ENCODE measurements around the gene MEIKIN. TPM values are rescaled to one million over a fixed set of nuclear protein-coding genes. Genes with fewer than 3 reads are reported as not detected.

The MEIKIN gene
- total and polyA plus RNA-seq, 2 donors (not counting 3 experiments of a cell fraction or from before 2014, with no cell fraction given), result not detected

DNA sequence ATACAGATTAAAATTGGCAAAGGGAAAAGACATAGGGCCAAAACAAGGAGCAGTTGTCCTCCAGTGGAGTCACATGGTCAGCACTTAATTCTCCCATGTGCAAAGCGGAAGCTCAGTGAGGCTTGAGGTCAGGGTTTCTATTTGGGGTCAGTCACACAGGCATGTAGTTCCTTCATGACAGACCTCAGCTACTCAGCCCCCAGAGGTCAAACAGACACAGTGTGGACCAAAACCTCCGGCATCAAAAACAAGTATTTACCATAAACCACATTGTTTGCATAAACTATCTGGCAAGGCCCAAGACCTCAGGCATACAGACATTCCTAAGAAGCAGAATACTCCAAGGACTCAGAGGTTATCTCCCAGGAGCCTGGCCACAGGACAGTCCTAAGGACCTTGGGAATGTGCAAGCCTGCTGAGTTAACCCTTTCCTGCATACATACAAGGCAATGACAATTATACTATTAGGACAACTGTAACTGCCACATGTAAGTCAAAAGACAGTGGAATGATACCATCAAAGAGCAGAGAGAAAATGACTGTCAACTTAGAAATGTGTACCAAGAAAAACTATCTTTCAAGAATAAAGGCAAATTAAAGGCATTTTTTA, 120.0 kb downstream of the MEIKIN start:
- dilution Hi-C loops (cut with MboI; ENCODE audit: extremely low pct_ligation_motif_present, low sequenced_read_pairs) (no loop called here), intact Hi-C loops (cut with micrococcal nuclease) (no loop called here)
- no peaks in the 10 kb centered on the region for H3K79me2 ChIP-seq (ENCODE audit: control insufficient read depth, insufficient read depth, low read length)
- no TSS peak for BruUV-seq (replicated peaks)
- CTCF ChIA-PET, result no interaction called here
- no peak overlapping the region for H2AFZ ChIP-seq (ENCODE audit: low read depth, low read length)
- no peak overlapping the region for H3K4me2 ChIP-seq (ENCODE audit: insufficient read depth, low read length)
- no peaks in the 10 kb centered on the region for H3K4me1 ChIP-seq (ENCODE audit: control insufficient read depth, extremely low read depth, insufficient read depth, low read length)
- H3K9me1 ChIP-seq (replicated peaks; ENCODE audit: control insufficient read depth, extremely low read depth, insufficient read depth, low read length), result no peaks in the 10 kb centered on the region
- H3K4me3 ChIP-seq (replicated peaks in 1 of 3; ENCODE audit: insufficient read depth in 1 of 3, low read depth in 1 of 3, low read length in 3 of 3), result no peak overlapping the region
- TF ChIP-seq EZH2 (IDR thresholded peaks at IDR 0.05; ENCODE audit: borderline replicate concordance, low read depth, low read length, severe bottlenecking), result no peak
- TF ChIP-seq, protein P1, sequence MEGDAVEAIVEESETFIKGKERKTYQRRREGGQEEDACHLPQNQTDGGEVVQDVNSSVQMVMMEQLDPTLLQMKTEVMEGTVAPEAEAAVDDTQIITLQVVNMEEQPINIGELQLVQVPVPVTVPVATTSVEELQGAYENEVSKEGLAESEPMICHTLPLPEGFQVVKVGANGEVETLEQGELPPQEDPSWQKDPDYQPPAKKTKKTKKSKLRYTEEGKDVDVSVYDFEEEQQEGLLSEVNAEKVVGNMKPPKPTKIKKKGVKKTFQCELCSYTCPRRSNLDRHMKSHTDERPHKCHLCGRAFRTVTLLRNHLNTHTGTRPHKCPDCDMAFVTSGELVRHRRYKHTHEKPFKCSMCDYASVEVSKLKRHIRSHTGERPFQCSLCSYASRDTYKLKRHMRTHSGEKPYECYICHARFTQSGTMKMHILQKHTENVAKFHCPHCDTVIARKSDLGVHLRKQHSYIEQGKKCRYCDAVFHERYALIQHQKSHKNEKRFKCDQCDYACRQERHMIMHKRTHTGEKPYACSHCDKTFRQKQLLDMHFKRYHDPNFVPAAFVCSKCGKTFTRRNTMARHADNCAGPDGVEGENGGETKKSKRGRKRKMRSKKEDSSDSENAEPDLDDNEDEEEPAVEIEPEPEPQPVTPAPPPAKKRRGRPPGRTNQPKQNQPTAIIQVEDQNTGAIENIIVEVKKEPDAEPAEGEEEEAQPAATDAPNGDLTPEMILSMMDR (IDR thresholded peaks at IDR 0.05; ENCODE audit: extremely low read depth in 1 of 2, insufficient read depth in 1 of 2, low read depth in 1 of 2, low read length in 2 of 2), result no peak
- TF ChIP-seq, protein P2, sequence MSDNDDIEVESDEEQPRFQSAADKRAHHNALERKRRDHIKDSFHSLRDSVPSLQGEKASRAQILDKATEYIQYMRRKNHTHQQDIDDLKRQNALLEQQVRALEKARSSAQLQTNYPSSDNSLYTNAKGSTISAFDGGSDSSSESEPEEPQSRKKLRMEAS (IDR thresholded peaks at IDR 0.05; ENCODE audit: insufficient read depth, insufficient read length), result no peak
- DNase-seq (ENCODE audit: low read depth, low spot score) (no peak), FAIRE-seq (no peak)
- no peak overlapping the region for H3K27ac ChIP-seq (ENCODE audit: insufficient read depth, low read depth, low read length)
- POLR2A ChIA-PET, result no interaction called here
- H3K27me3 ChIP-seq (ENCODE audit: control insufficient read depth in 2 of 2, insufficient read depth in 2 of 2, low read length in 2 of 2), result peaks cover 1 to 2% of the 10 kb centered on the region in 2 experiments
- H3K9ac ChIP-seq (replicated peaks; ENCODE audit: extremely low read depth, insufficient read depth, low read length), result no peak overlapping the region
- H3K36me3 ChIP-seq (ENCODE audit: control insufficient read depth in 2 of 2, extremely low read depth in 1 of 2, insufficient read depth in 2 of 2, low read length in 2 of 2), result no peaks in the 10 kb centered on the region
- H4K20me1 ChIP-seq (replicated peaks; ENCODE audit: control insufficient read depth, extremely low read depth, insufficient read depth, low read length), result no peaks in the 10 kb centered on the region
- no peaks in the 10 kb centered on the region for H3K9me3 ChIP-seq (replicated peaks; ENCODE audit: control insufficient read depth, insufficient read depth, low read length)

DNA sequence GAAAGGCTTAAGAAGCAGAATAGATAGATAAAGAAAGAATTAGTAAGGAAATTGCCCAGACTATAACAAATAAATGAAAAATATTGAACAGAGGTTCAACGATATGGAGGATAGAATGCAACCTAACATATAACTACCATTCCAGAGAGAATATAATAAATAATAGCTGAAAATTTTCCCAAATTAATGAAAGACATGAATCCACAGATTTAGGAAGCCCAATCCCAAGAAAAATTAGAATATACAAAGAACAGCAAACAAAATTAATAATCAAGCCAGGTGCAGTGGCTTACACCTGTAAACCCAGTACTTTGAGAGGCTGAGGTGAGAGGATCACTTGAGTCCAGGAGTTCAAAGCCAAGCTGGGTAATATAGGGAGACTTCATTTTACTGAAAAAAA, 120.8 kb downstream of the MEIKIN start:
- no peak for FAIRE-seq
- no peaks in the 10 kb centered on the region for H3K9me3 ChIP-seq (replicated peaks; ENCODE audit: control insufficient read depth, insufficient read depth, low read length)
- no peaks in the 10 kb centered on the region for H3K36me3 ChIP-seq (ENCODE audit: control insufficient read depth in 2 of 2, extremely low read depth in 1 of 2, insufficient read depth in 2 of 2, low read length in 2 of 2)
- H3K27ac ChIP-seq (ENCODE audit: insufficient read depth, low read depth, low read length), result no peak overlapping the region
- TF ChIP-seq FOS (IDR thresholded peaks at IDR 0.05; ENCODE audit: borderline replicate concordance, insufficient read depth, low read length) (no peak), POLR2AphosphoS5 (IDR thresholded peaks at IDR 0.05; ENCODE audit: insufficient read depth, low read depth, low read length) (no peak), JUN (IDR thresholded peaks at IDR 0.05; ENCODE audit: borderline replicate concordance, insufficient read depth, insufficient read length, low read depth) (no peak)
- H3K9ac ChIP-seq (replicated peaks; ENCODE audit: extremely low read depth, insufficient read depth, low read length), result no peak overlapping the region
- H3K4me2 ChIP-seq (ENCODE audit: insufficient read depth, low read length), result no peak overlapping the region
- ChIA-PET POLR2A (no interaction called here), CTCF (no interaction called here)
- no TSS peak for BruUV-seq (replicated peaks)
- dilution Hi-C loops (cut with MboI; ENCODE audit: extremely low pct_ligation_motif_present, low sequenced_read_pairs) (no loop called here), intact Hi-C loops (cut with micrococcal nuclease) (no loop called here)
- H3K79me2 ChIP-seq (ENCODE audit: control insufficient read depth, insufficient read depth, low read length), result no peaks in the 10 kb centered on the region
- no peak overlapping the region for H2AFZ ChIP-seq (ENCODE audit: low read depth, low read length)
- no peak overlapping the region for H3K4me3 ChIP-seq (replicated peaks in 1 of 3; ENCODE audit: insufficient read depth in 1 of 3, low read depth in 1 of 3, low read length in 3 of 3)
- no peak for DNase-seq (ENCODE audit: low read depth, low spot score)
- H3K9me1 ChIP-seq (replicated peaks; ENCODE audit: control insufficient read depth, extremely low read depth, insufficient read depth, low read length), result no peaks in the 10 kb centered on the region
- peaks cover under 1 to 2% of the 10 kb centered on the region in 2 experiments for H3K27me3 ChIP-seq (ENCODE audit: control insufficient read depth in 2 of 2, insufficient read depth in 2 of 2, low read length in 2 of 2)
- H4K20me1 ChIP-seq (replicated peaks; ENCODE audit: control insufficient read depth, extremely low read depth, insufficient read depth, low read length), result no peaks in the 10 kb centered on the region
- H3K4me1 ChIP-seq (ENCODE audit: control insufficient read depth, extremely low read depth, insufficient read depth, low read length), result no peaks in the 10 kb centered on the region

All from endothelial cell of umbilical vein (primary cell).